Choroid plexus epithelial cell (primary cell): ENCODE results near the gene ITGA8.

Experiments
- DNase-seq: peaks from one replicate; pipeline ENCODE4 v3.0.0-alpha.2; 2010; ENCODE audit warnings: low read depth
- H3K4me3 ChIP-seq: 2 replicates; pipeline ENCODE4 v1.5.1; 2011; ENCODE audit warnings: low read depth, mild to moderate bottlenecking, control low read depth, low read length, moderate library complexity
- CTCF ChIP-seq: conservative IDR thresholded peaks from 2 replicates; pipeline ENCODE4 v1.5.1; 2011; ENCODE audit warnings: low read depth, mild to moderate bottlenecking, control low read depth, inconsistent platforms, low read length, moderate library complexity

Gene ITGA8

GRCh38 chr10:15660990-15661389 is 58.7 kb downstream of the ITGA8 start:
- H3K4me3 ChIP-seq: no peak overlapping the region
- TF ChIP-seq CTCF: peak; percentile 24
- DNase-seq: no peak

- H3K4me3 ChIP-seq: no peak overlapping the region
- no peak for TF ChIP-seq CTCF
- DNase-seq: no peak
Measured at GRCh38 chr10:15658069-15658702, 61.5 kb downstream of the ITGA8 start.

- no peak for TF ChIP-seq CTCF
- DNase-seq: no peak
- H3K4me3 ChIP-seq: no peak overlapping the region
Measured at GRCh38 chr10:15652757-15653156, 67.0 kb downstream of the ITGA8 start.

- peak; percentile 6 for DNase-seq
- no peak for TF ChIP-seq CTCF
- H3K4me3 ChIP-seq: no peak overlapping the region
Measured at GRCh38 chr10:15652117-15652516, 67.6 kb downstream of the ITGA8 start.

GRCh38 chr10:15651175-15651574 is 68.5 kb downstream of the ITGA8 start:
- H3K4me3 ChIP-seq: peak overlapping the region; percentile 40
- DNase-seq: peak; percentile 13
- TF ChIP-seq CTCF: no peak

GRCh38 chr10:15642095-15642494 is 77.6 kb downstream of the ITGA8 start:
- no peak for DNase-seq
- TF ChIP-seq CTCF: no peak
- H3K4me3 ChIP-seq: no peak overlapping the region

- no peak overlapping the region for H3K4me3 ChIP-seq
- no peak for TF ChIP-seq CTCF
Measured at GRCh38 chr10:15640536-15641085, 79.1 kb downstream of the ITGA8 start.

More at GRCh38 chr10:15640536-15641085, 79.1 kb downstream of the ITGA8 start:
- DNase-seq: no peak
